HL-60 (cell line): ENCODE data around the gene SENP8.

Experiments
- DNase-seq, 2 experiments: peaks; one replicate each; pipeline ENCODE4 v3.0.0-alpha.2; 2010 to 2020; ENCODE audit warnings: low read depth in 1 of 2, low spot score in 1 of 2
- H3K27ac ChIP-seq: fragments of 250-450 bp; sonication (Bioruptor Pico); replicated peaks from 2 replicates; pipeline ENCODE4 v1.5.1; 2020; ENCODE audit warnings: mild to moderate bottlenecking, moderate library complexity
- H3K27me3 ChIP-seq: fragments of 250-450 bp; sonication (Bioruptor Pico); 2 replicates; pipeline ENCODE4 v1.5.1; 2021; ENCODE audit warnings: mild to moderate bottlenecking, moderate library complexity; ENCODE audit not compliant: insufficient read depth, poor library complexity, severe bottlenecking
- H3K4me3 ChIP-seq: replicated peaks from 2 replicates; pipeline ENCODE4 v1.5.1; 2011; ENCODE audit warnings: mild to moderate bottlenecking, control low read depth, low read length; ENCODE audit not compliant: insufficient read depth
- GABPA ChIP-seq: IDR thresholded peaks from 2 replicates; pipeline ENCODE4 v1.6.1; 2012; ENCODE audit warnings: low read depth
- POLR2AphosphoS5 ChIP-seq: IDR thresholded peaks from 2 replicates; pipeline ENCODE4 v1.6.1; 2012; ENCODE audit warnings: low read depth
- SPI1 ChIP-seq: IDR thresholded peaks from 2 replicates; pipeline ENCODE4 v1.6.1; 2012; ENCODE audit warnings: low read depth, mild to moderate bottlenecking, borderline replicate concordance
- TF ChIP-seq, protein P1 (sequence below): IDR thresholded peaks from one replicate; pipeline ENCODE4 v1.5.1; 2011; ENCODE audit warnings: low read length, control low read depth, inconsistent platforms; ENCODE audit not compliant: insufficient read depth
- TF ChIP-seq, protein P2 (sequence below): IDR thresholded peaks from 2 replicates; pipeline ENCODE4 v1.6.1; 2012; ENCODE audit warnings: low read depth; ENCODE audit not compliant: insufficient replicate concordance

Gene SENP8

DNA sequence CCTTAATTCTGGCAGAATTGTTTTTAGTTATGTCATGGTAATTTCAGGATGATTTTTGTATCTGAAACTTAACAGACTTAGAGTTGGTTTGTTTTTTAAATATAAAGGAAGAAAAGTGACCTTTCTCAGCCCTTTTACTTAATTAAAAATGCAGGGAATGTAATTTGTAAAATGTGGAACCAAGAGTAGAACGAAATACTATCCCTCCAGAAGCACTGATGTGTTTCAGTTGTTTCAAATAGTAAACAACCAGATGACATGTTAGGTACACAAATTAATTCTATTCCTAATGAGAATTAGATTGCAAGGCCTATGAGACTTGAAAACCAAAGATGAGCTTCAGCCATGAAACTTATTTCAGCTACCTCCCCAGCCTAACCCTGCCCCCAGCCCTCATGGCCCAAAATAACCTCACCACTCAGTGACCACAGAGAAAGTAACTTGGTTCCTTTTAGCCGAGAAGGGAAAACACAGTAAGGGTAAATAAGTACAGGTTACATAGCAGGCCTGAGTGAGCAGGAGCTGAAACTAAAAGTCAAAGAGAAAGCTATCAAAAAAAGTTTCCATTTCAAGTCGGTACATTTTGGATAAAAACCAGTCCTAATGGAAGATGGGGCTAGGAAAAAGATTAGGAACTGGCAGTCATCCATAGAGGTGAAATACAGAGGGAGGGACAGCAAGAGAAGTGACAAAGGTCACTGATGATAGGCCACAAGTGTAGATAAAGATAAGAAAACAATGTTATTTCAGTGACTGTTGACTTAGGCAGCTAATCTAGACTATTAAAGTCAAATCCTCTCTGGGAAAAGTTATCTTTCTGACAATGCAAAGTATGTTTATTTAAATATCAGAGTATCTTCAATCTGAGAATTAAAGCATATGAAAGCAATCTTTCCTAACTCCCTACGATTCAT lies 23.2 kb downstream of the SENP8 start:
- Histone ChIP-seq H3K27ac (no peak overlapping the region), H3K4me3 (no peak overlapping the region), H3K27me3 (no peaks in the 10 kb centered on the region)
- TF ChIP-seq, protein P1, sequence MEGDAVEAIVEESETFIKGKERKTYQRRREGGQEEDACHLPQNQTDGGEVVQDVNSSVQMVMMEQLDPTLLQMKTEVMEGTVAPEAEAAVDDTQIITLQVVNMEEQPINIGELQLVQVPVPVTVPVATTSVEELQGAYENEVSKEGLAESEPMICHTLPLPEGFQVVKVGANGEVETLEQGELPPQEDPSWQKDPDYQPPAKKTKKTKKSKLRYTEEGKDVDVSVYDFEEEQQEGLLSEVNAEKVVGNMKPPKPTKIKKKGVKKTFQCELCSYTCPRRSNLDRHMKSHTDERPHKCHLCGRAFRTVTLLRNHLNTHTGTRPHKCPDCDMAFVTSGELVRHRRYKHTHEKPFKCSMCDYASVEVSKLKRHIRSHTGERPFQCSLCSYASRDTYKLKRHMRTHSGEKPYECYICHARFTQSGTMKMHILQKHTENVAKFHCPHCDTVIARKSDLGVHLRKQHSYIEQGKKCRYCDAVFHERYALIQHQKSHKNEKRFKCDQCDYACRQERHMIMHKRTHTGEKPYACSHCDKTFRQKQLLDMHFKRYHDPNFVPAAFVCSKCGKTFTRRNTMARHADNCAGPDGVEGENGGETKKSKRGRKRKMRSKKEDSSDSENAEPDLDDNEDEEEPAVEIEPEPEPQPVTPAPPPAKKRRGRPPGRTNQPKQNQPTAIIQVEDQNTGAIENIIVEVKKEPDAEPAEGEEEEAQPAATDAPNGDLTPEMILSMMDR = no peak
- TF ChIP-seq SPI1 (no peak), GABPA (no peak), POLR2AphosphoS5 (no peak)
- TF ChIP-seq, protein P2, sequence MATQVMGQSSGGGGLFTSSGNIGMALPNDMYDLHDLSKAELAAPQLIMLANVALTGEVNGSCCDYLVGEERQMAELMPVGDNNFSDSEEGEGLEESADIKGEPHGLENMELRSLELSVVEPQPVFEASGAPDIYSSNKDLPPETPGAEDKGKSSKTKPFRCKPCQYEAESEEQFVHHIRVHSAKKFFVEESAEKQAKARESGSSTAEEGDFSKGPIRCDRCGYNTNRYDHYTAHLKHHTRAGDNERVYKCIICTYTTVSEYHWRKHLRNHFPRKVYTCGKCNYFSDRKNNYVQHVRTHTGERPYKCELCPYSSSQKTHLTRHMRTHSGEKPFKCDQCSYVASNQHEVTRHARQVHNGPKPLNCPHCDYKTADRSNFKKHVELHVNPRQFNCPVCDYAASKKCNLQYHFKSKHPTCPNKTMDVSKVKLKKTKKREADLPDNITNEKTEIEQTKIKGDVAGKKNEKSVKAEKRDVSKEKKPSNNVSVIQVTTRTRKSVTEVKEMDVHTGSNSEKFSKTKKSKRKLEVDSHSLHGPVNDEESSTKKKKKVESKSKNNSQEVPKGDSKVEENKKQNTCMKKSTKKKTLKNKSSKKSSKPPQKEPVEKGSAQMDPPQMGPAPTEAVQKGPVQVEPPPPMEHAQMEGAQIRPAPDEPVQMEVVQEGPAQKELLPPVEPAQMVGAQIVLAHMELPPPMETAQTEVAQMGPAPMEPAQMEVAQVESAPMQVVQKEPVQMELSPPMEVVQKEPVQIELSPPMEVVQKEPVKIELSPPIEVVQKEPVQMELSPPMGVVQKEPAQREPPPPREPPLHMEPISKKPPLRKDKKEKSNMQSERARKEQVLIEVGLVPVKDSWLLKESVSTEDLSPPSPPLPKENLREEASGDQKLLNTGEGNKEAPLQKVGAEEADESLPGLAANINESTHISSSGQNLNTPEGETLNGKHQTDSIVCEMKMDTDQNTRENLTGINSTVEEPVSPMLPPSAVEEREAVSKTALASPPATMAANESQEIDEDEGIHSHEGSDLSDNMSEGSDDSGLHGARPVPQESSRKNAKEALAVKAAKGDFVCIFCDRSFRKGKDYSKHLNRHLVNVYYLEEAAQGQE = no peak
- no peak for DNase-seq

GRCh38 chr15:72146221-72146620 lies 28.0 kb downstream of the SENP8 start:
- H3K27ac ChIP-seq = no peak overlapping the region
- no peak for DNase-seq
- TF ChIP-seq SPI1 (no peak), GABPA (no peak), POLR2AphosphoS5 (no peak)
- TF ChIP-seq, protein P2 = no peak
- TF ChIP-seq, protein P1 = no peak

GRCh38 chr15:72146934-72147333 lies 28.7 kb downstream of the SENP8 start:
- no peak for TF ChIP-seq POLR2AphosphoS5
- no peak for TF ChIP-seq GABPA
- TF ChIP-seq, protein P2 = no peak
- TF ChIP-seq SPI1 = no peak
- TF ChIP-seq, protein P1 = no peak
- no peak overlapping the region for H3K4me3 ChIP-seq
- H3K27ac ChIP-seq = no peak overlapping the region
- H3K27me3 ChIP-seq = no peaks in the 10 kb centered on the region
- no peak for DNase-seq

More at GRCh38 chr15:72146221-72146620, 28.0 kb downstream of the SENP8 start:
- H3K4me3 ChIP-seq = no peak overlapping the region
- H3K27me3 ChIP-seq = no peaks in the 10 kb centered on the region
